ENCODE results near the gene AKR1C3.

DNA sequence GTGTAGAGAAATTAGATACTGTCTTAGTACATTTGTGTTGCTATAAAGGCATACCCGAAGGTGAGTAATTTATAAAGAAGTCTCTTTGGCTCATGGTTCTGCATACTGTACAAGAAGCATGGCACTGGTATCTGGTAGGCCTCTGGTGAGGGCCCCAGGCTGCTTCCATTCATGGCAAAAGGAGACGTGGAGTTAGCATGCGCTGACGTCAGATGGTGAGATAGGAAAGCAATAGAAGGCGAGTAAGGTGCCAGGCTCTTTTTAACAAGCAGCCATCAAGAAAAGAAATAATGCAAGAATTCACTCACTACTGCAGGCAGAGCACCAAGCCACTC, 52.7 kb downstream of the AKR1C3 start:
- TF ChIP-seq, protein P1, sequence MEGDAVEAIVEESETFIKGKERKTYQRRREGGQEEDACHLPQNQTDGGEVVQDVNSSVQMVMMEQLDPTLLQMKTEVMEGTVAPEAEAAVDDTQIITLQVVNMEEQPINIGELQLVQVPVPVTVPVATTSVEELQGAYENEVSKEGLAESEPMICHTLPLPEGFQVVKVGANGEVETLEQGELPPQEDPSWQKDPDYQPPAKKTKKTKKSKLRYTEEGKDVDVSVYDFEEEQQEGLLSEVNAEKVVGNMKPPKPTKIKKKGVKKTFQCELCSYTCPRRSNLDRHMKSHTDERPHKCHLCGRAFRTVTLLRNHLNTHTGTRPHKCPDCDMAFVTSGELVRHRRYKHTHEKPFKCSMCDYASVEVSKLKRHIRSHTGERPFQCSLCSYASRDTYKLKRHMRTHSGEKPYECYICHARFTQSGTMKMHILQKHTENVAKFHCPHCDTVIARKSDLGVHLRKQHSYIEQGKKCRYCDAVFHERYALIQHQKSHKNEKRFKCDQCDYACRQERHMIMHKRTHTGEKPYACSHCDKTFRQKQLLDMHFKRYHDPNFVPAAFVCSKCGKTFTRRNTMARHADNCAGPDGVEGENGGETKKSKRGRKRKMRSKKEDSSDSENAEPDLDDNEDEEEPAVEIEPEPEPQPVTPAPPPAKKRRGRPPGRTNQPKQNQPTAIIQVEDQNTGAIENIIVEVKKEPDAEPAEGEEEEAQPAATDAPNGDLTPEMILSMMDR (IDR thresholded peaks at IDR 0.05), result no peak
- no peak for TF ChIP-seq EZH2phosphoT487 (IDR thresholded peaks at IDR 0.05)

Data from neural progenitor cell (in vitro differentiated cells).